Stimulated activated CD8-positive, alpha-beta memory T cell treated with anti-CD3 and anti-CD28 coated beads, Interleukin-2, amount 100 ng/mL, for 1 hour (primary cell): ENCODE data around the gene GRK6.
"Not testable (repeated sequence)": the region's sequence is repeated elsewhere in the genome, so short reads cannot be mapped to it uniquely, and the experiment has no call there.

Experiments
- DNase-seq, 2 donors: peaks; one replicate each; pipeline ENCODE4 v3.0.0-alpha.2; 2020; ENCODE audit warnings: low read depth in 2 of 2

Gene GRK6

GRCh38 chr5:177399997-177400868 is 26.2 kb upstream of the GRK6 start, which contains the start of gene PFN3:
Gene PFN3 (minus strand): TSS chr5:177400661. CDS start chr5:177400576, 85 bp downstream.
- DNase-seq = no peak

GRCh38 chr5:177402271-177403043 is 24.0 kb upstream of the GRK6 start:
- DNase-seq = peak; percentile 27 to 51

GRCh38 chr5:177403102-177403791 is 23.2 kb upstream of the GRK6 start:
- no peak for DNase-seq

- DNase-seq = peak; percentile 68 to 76
These were observed 22.5 kb upstream of the GRK6 start for GRCh38 chr5:177403792-177404640.

- DNase-seq = no peak
These were observed 21.8 kb upstream of the GRK6 start for GRCh38 chr5:177404641-177405179.

GRCh38 chr5:177405312-177405711 is 21.2 kb upstream of the GRK6 start:
- DNase-seq = no peak

GRCh38 chr5:177405805-177406204 is 20.7 kb upstream of the GRK6 start:
- no peak for DNase-seq

- no peak for DNase-seq
These were observed 17.3 kb upstream of the GRK6 start, which contains the start of gene F12 for GRCh38 chr5:177409043-177409801. Gene F12 (minus strand): TSS chr5:177409564. CDS start chr5:177409527, 37 bp downstream.

GRCh38 chr5:177410575-177410974 is 15.9 kb upstream of the GRK6 start:
- no peak for DNase-seq

GRCh38 chr5:177412603-177413233 is 13.8 kb upstream of the GRK6 start:
- no peak for DNase-seq

- no peak for DNase-seq
These were observed 12.0 kb upstream of the GRK6 start for GRCh38 chr5:177414481-177414880.

- not testable (repeated sequence) for DNase-seq
These were observed 9.4 kb upstream of the GRK6 start for GRCh38 chr5:177417081-177417480.

GRCh38 chr5:177419046-177419445 is 7.4 kb upstream of the GRK6 start:
- DNase-seq = no peak

GRCh38 chr5:177420472-177420871 is 6.0 kb upstream of the GRK6 start:
- not testable (repeated sequence) for DNase-seq

- DNase-seq = no peak
These were observed 5.2 kb upstream of the GRK6 start for GRCh38 chr5:177421062-177421798.

GRCh38 chr5:177423671-177424070 is 2.8 kb upstream of the GRK6 start:
- no peak for DNase-seq

- no peak for DNase-seq
These were observed 1.2 kb upstream of the GRK6 start for GRCh38 chr5:177425196-177425800.

GRCh38 chr5:177425801-177426565 is 493 bp upstream of the GRK6 start:
- DNase-seq = peak; percentile 97 to 99
